Medulla oblongata (tissue), 1 donor: ENCODE results near the gene GNG7.

Source experiments
- DNase-seq: peaks from one replicate; pipeline ENCODE4 v3.0.0-alpha.2; 2015; ENCODE audit errors: extremely low spot score

Gene GNG7

DNA sequence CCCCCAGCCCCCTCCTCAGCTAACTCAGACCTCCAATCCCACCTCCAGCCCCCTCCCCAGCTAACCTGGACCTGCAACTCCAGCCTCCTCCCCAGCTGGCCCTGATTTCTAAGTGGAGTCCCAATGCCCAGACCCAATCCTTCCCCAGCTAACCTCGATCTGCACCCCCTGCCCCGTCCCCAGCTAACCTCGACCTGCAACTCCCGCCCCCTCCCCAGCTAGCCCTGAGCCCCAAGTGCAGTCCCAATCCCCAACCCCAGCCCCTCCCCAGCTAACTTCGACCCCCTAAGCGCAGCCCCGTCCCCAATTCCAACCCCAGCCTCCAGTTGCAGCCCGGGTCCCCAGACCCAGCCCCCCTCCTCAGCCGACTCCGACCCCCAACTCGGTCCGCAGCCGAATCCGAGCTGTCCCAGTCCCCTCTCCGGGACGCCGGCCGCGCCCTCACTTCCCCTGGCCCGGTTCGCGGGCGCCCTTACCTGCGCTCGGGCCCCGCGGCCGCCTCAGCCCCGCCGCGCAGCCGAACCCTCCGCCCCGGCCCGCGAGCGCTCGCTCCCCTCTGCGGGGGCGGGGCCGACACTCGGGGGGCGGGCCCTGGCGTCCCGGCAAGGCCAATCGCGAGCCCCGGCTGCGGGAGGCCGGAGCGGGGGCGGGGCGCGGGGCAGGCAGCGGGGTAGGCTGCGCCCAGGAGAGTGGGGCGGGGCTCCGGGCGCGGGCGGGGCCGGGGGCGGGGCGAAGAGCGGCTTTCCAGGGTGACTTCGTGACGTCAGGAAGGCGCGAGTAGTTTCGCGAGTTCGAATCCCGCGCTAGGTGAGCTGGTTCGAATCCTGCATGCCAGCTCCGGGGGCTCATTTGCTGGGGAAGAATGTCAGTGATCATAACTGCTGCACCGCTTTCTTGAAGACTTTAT, at the start of gene GNG7:
TSS of gene GNG7 (minus strand) at position 525 of the 907 bp plus-strand sequence. CDS start 182,006 bp downstream, outside the sequence.
- DNase-seq, result peak; percentile 95

GRCh38 chr19:2751438-2751830, 48.9 kb upstream of the GNG7 start:
- DNase-seq, result no peak

GRCh38 chr19:2750808-2751437, 48.4 kb upstream of the GNG7 start:
- peak; percentile 36 for DNase-seq

- no peak for DNase-seq
These were observed 44.9 kb upstream of the GNG7 start for GRCh38 chr19:2747349-2747748.

GRCh38 chr19:2744113-2744512, 41.6 kb upstream of the GNG7 start:
- no peak for DNase-seq

DNA sequence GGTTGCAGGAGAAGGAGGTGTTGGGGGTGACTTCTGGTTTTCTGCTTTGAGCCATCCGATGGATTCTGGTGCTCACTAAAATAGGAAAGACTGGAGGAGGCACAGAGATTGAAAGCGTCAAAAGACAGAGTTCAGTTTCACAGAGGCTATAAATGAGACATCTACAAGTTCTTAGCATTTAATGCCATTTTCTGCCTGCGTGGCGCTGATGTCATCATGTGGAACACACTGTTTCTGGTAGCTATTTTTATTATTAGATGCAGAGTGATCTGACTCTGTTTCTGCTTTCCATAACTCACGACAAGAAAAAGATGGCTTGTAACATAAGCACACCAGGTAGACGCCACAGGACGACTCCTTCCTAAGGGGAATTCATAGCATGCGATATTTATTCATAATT, 40.6 kb upstream of the GNG7 start:
- no peak for DNase-seq

- DNase-seq, result no peak
These were observed 37.8 kb upstream of the GNG7 start for GRCh38 chr19:2740314-2740656.

DNA sequence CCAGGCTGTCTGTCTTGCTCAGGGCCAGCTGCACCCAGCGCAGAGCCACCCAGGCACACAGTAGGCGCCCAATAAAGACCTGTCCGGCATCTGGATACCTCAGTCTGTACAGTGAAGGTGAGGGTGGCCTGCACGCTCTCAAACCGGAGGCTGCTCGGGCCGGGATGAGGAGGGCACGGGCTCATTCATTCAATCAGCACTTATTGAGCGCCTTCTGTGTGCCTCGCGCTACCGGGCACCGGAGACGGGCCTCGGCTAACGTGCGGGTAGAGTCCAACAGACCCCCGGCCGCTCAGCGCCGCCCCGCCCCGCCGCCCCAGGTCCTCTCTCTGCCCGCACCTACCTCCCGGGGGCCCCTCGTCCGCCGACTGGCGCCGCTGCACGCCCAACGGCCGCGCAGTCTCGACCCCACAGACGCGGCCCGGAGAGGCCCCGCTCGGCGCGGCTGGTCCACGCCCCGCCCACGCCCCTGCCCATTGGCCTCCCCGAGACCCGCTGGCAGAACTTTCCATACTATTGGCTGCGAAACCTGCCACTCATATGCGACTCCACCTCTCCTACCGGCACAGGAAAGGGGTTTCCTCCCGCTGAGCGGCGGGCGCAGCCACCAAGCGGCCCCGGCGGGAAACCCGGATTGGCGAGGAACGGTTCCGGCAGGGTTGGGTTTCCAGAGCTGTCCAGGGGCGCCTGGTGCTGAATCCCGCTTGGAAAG, 37.3 kb upstream of the GNG7 start, which contains the start of gene SLC39A3:
TSS of gene SLC39A3 (minus strand) at position 416 of the 712 bp plus-strand sequence. CDS start 2,760 bp downstream, outside the sequence.
- peak; percentile 99 for DNase-seq

DNA sequence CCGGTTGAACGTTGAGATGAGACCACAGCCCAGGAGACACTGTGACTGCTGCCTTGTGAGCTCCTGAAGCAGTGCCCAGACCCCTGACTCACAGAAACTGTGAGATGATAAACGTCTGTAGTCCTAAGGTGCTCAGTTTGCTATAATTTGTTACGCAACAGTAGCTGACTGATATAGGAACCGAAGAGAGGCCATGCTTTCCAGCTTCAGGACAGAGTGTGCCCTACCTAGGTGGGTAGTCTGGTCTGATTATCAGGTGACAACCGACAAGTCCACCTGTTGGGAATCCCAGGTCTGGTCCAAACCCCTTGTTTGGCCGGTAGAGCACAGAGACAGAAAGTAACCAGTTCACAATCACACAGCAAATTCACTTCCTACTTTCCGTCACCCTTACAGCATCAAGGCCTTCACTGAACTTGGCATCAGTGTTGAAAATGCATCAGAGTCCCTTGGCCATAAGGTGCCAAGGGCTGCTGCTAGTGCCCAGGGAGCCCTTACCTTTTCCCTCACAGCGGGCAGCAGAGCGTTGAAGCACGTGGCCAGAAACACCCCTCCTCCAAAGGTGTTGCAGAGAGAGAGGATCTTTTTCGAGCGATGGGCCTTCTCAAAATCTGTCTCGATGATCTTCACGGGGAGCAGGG, 34.2 kb upstream of the GNG7 start:
- DNase-seq, result no peak

DNA sequence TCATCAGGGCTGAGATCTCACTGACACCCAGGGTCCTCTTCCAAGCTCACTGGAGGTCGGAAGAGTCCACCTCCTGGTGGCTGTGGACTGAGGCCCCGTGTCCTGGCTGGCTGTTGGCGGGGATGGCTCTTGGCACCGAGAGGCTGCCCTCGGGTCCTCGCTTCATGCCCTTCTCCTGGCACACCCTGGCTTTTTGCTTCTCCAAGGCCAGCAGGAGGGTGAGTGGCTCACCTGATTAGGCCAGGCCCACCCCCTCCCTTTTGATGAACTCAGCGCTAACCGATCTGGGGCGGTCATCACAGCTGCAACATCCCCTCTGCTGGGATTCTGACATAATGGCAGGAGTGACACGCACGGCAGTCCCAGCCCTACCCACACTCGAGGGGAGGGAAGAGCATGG, 32.9 kb upstream of the GNG7 start:
- DNase-seq, result no peak

DNA sequence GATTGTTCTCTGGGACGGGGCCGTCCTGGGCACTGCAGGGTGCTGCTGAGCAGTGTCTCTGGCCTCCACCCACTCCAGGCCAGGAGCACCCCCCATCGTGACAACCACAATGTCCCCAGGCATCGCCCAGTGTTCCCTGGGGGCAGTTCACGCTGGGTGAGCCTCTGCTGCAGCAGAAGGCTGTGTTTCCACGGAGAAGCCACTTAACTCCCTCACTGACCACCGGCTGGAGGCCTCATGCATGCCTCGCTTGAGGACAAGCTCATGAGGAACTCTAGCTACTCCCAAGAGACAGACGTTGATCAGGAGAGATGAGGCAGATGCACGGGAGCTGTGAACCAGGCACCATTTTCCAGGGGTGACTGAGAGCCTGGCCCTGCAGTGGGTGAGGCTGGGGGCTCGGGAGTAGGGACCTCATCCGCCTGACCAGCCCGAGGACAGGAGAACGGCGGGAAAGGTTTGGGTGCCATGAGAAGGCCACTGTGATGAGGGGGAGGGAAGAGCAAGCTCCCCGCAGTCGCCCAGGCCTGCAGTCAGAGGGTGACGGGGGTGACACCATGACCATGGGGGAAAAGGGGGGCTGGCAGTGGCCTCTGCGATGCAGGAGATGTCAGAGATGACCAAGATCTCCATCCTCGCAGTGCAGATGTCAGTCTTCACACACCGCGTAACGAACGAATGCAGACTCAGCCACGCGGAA, 32.2 kb upstream of the GNG7 start:
- no peak for DNase-seq

DNA sequence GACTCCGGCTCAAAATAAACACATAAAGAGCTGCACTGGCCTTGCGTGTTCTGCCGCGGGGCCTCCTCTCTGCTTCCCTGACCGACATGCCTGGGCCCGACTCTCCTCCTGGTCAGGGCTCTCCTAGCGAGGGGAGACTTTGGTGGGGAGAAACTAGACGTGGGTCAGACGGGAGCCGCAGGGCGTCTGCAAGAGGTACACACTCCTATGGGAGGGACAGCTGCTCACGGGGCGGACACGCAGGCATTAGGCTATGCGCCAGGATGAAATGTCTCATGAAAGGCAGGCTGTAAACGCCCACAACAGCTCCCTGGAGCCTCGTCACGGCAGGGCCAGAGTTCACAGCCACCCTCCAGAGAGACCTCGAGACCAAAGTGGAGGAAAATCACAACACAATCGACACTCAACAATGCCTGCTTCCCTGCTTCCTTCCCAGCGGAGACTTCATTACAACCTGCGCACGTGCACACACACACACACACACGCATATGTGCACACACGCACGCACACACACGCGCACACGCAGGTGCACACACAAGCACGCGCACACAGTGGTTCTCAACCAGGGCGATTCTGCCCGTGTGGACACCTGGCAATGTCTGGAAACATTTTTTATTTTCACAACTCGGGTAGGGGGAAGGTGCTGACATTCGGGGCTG, 31.6 kb upstream of the GNG7 start:
- no peak for DNase-seq

- no peak for DNase-seq
These were observed 30.4 kb upstream of the GNG7 start for GRCh38 chr19:2732883-2733282.

DNA sequence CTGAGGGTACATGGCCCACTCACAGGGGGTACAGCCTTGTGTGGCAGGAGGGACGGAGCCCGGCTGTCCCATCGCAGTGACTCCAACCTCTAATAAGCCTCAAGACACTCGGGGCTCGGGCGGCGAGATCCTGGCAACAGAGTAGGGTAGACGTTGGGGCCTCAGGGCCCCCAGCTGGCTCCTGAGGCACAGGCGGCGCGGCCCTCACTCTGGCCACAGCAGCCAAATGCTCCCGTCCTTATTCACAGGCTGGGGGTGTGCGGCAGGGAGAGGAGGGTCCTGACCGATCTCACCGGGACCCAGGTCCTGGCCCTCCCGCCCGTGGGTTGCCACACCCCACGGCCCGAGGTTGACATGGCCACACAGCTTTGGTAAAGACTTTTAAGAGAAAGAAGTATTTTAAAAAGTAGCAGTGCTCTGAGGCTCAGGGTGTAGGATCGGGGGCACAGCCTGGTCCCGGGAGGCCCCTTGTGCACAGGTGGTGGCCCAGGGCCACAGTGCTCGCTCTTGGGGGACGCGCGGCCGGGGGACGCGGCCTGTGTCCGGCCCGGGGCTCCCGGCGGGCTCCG, 29.7 kb upstream of the GNG7 start:
- no peak for DNase-seq

DNA sequence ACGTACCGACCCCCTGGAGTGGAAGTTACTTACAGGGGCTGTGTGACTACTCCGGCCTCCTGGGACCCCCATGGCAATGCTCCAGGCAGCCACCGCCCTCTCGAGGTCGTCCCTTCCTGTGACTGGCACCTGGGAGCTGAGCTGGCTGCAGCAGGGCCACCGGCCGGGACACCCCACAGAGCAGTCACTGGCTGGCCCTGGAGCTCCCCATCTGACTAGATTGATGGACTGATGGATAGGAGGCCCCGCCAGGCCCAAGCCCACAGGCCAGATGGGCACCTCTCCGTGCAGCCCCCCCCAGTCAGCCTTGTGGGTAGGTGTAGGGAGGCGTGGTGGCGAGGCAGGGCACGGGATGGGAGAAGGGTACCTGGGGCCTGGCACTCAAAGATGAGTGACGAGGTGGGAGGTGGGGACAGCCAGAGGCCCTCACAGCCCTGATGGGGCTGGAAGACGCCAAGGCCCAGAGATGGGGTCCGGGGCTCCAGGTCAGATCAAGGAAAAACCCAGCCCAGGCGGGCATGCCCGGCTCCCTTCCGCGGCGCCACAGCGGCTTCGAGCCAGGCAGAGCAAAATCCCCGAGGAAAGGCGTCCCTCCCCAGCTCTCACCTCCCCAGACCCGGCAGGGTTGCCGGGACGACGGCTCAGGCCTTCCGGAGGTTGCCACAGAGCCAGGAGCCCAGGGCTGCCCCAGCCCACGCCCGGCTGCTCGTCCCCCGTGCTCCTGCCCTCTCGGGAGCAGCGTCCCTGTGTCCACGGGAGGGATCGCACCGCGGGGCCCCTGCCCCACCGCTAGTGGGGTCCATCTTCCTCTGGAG, 28.9 kb upstream of the GNG7 start:
- no peak for DNase-seq

- no peak for DNase-seq
These were observed 27.7 kb upstream of the GNG7 start for GRCh38 chr19:2729943-2730818.

GRCh38 chr19:2728783-2729387, 26.4 kb upstream of the GNG7 start:
- no peak for DNase-seq

- DNase-seq, result no peak
These were observed 25.1 kb upstream of the GNG7 start for GRCh38 chr19:2727640-2727944.
